ENCODE results near the gene MRE11. TPM values are rescaled to one million over a fixed set of nuclear protein-coding genes. Genes with fewer than 3 reads are reported as not detected.

Gene MRE11
- total RNA-seq, 1 experiment from 2014 or later, result 40.7 TPM

DNA sequence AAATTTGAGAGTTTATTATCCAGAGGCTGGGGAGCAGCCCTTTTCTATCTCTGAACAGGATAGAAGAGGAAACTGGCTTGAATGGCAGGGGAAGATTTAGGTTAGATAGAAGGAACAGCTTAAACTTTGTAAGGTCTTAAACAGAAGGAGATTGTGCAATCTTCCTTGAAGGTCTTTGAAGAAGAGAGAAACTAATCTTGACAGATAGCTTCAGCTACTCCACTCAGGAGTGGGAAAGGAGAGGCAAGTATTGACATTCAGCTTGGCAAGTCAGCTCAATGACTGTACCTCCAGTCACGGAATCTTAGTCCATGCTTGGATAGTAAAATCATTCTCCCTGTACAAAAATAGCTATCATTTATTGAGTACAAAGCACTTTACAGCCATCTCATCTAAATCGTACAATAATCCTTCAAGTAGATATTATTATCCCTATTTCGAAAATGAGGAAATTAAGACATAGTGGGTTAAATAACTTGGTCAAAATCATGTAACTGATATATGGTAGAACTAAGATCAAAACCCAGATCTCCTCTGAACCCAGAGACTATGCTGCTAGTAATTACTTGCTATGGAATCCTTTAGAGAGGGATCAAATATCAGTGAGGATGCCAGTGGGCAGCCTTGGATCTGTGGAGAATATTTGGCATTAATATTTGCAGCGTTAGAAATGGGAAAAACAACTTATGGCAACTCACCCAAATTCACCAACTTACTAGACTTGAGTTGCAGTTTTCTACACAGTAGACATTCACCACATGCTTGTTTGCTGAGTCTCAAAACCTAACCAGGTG lies 33.2 kb upstream of the MRE11 start:
- Histone ChIP-seq H2BK120ac (ENCODE audit: low read depth, low read length, poor library complexity, severe bottlenecking) (no peak overlapping the region), H2BK5ac (ENCODE audit: insufficient read length, low read length) (no peak overlapping the region), H2AFZ (ENCODE audit: low read length) (no peak overlapping the region), H3T11ph (ENCODE audit: low read length) (no peak overlapping the region), H3K56ac (ENCODE audit: insufficient read length, low read depth, low read length) (no peak overlapping the region), H2BK20ac (ENCODE audit: low read depth, low read length, poor library complexity, severe bottlenecking) (no peak overlapping the region), H2BK15ac (ENCODE audit: low read depth, low read length) (no peak overlapping the region), H3K27ac (ENCODE audit: insufficient read length, low read depth, low read length) (no peak overlapping the region), H3K23me2 (ENCODE audit: insufficient read length, low read depth, low read length, poor library complexity, severe bottlenecking) (no peaks in the 10 kb centered on the region), H3K9me3 (ENCODE audit: control insufficient read depth, low read depth, low read length) (no peaks in the 10 kb centered on the region), H3K4ac (ENCODE audit: low read depth, low read length) (no peak overlapping the region), H2BK12ac (ENCODE audit: insufficient read length, low read depth, low read length) (no peak overlapping the region), H3K4me2 (ENCODE audit: insufficient read depth, insufficient read length, low read length) (no peak overlapping the region), H4K5ac (ENCODE audit: insufficient read length, low read depth, low read length) (no peak overlapping the region), H4K8ac (replicated peaks; ENCODE audit: insufficient read length, low read depth, low read length) (no peak overlapping the region), H3K18ac (ENCODE audit: insufficient read length, low read depth, low read length) (no peak overlapping the region), H2AK5ac (ENCODE audit: insufficient read length, low read length) (no peak overlapping the region), H3K27me3 (ENCODE audit: insufficient read depth, low read length) (no peaks in the 10 kb centered on the region), H3K79me1 (ENCODE audit: insufficient read depth, low read depth, low read length, poor library complexity, severe bottlenecking) (no peaks in the 10 kb centered on the region), H3K79me2 (ENCODE audit: insufficient read depth, low read length) (no peaks in the 10 kb centered on the region), H3K4me1 (ENCODE audit: insufficient read depth, low read length) (no peaks in the 10 kb centered on the region), H3K23ac (ENCODE audit: insufficient read length, low read depth, low read length) (no peak overlapping the region), H3K9ac (ENCODE audit: extremely low read depth, insufficient read length, low read length) (no peak overlapping the region), H4K91ac (ENCODE audit: insufficient read length, low read depth, low read length) (no peak overlapping the region), H4K20me1 (ENCODE audit: control insufficient read depth, insufficient read depth, insufficient read length) (no peaks in the 10 kb centered on the region), H3K14ac (ENCODE audit: insufficient read depth, low read length) (no peak overlapping the region)
- H3K36me3 Mint-ChIP-seq (ENCODE audit: insufficient read depth in 1 of 3, low read depth in 3 of 3), result no peaks in the 10 kb centered on the region
- H3K27me3 Mint-ChIP-seq (ENCODE audit: low read depth), result peaks cover 23% of the 10 kb centered on the region
- H3K9me3 Mint-ChIP-seq, result no peaks in the 10 kb centered on the region
- H3K4me3 Mint-ChIP-seq, result no peak overlapping the region
- peaks cover 0 to 3% of the 10 kb centered on the region in 2 experiments; a peak in 2 of 4 replicates for H3K4me1 Mint-ChIP-seq
- no peak for DNase-seq
- TF ChIP-seq, protein P1, sequence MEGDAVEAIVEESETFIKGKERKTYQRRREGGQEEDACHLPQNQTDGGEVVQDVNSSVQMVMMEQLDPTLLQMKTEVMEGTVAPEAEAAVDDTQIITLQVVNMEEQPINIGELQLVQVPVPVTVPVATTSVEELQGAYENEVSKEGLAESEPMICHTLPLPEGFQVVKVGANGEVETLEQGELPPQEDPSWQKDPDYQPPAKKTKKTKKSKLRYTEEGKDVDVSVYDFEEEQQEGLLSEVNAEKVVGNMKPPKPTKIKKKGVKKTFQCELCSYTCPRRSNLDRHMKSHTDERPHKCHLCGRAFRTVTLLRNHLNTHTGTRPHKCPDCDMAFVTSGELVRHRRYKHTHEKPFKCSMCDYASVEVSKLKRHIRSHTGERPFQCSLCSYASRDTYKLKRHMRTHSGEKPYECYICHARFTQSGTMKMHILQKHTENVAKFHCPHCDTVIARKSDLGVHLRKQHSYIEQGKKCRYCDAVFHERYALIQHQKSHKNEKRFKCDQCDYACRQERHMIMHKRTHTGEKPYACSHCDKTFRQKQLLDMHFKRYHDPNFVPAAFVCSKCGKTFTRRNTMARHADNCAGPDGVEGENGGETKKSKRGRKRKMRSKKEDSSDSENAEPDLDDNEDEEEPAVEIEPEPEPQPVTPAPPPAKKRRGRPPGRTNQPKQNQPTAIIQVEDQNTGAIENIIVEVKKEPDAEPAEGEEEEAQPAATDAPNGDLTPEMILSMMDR (conservative IDR thresholded peaks at IDR 0.05), result no peak
- no CpG with 5 or more reads among the region's 4 CpGs for WGBS (ENCODE audit: extremely low coverage, insufficient read length, low lambda C conversion rate)
- no peak overlapping the region for H3K27ac Mint-ChIP-seq

Measured in H9 (cell line).